Tibial nerve (tissue), 3 donors: ENCODE results near the gene JTB.

Experiments used
- POLR2A ChIP-seq, 2 donors: fragments of 450-650 bp; IDR thresholded peaks; one replicate each; pipeline ENCODE4 v1.6.1; 2017; ENCODE audit warnings: antibody characterized with exemption in 2 of 2, mild to moderate bottlenecking in 2 of 2, moderate library complexity in 2 of 2
- TF ChIP-seq, protein P1 (sequence below), 5 experiments: fragments of 200-600 bp in 3 of 5; fragments of 450-650 bp in 2 of 5; sonication (generic) in 3 of 5; IDR thresholded peaks; one replicate each; pipeline ENCODE4 v1.5.1; 2016 to 2019; ENCODE audit warnings: antibody characterized with exemption in 5 of 5, mild to moderate bottlenecking in 3 of 5, moderate library complexity in 2 of 5

DNA sequence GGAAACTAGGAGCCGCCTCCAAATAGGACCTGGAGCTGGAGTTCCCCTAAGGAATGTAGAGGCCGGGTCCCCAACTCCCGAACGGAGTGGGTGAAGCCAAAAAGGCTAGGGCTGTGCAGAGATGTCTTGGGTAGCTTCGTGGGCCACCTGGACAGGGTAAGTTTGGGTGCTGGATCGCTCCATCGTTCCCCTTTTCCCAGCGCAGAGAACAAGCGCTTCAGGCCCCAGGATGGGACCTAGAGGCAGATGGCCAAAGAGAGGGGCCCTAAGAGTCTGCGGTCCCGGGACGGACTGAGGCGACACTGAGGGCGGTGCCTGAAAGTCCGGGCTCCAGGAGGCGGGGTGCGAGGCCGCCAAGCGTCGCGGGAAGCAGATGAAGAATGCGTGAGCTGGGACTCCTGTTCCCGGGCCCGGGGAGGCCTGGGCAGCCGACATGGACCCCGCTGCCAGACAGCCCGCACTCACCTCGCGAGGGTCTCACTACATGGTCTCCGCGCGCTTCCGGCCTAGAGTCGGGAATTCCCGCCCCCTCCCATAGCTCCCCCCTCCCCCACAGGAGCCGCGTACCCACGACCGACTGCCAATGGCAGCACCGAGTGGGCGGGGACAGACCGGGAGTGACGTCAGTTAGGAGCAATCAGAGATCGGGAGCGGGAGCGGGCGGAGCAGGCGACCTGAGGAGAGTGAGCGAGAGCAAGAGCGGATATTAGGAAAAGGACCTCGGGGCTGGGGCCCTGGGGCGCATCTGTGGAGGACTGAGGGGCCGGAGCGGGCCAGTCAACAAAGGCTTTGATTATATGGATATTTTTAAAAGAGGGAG, 14.2 kb downstream of the JTB start, which contains the start of gene SLC39A1:
- TF ChIP-seq, protein P1, sequence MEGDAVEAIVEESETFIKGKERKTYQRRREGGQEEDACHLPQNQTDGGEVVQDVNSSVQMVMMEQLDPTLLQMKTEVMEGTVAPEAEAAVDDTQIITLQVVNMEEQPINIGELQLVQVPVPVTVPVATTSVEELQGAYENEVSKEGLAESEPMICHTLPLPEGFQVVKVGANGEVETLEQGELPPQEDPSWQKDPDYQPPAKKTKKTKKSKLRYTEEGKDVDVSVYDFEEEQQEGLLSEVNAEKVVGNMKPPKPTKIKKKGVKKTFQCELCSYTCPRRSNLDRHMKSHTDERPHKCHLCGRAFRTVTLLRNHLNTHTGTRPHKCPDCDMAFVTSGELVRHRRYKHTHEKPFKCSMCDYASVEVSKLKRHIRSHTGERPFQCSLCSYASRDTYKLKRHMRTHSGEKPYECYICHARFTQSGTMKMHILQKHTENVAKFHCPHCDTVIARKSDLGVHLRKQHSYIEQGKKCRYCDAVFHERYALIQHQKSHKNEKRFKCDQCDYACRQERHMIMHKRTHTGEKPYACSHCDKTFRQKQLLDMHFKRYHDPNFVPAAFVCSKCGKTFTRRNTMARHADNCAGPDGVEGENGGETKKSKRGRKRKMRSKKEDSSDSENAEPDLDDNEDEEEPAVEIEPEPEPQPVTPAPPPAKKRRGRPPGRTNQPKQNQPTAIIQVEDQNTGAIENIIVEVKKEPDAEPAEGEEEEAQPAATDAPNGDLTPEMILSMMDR (IDR thresholded peaks at IDR 0.05), result peak in 1 of 5 experiments; percentile 13
- TF ChIP-seq POLR2A (IDR thresholded peaks at IDR 0.05), result peak; percentile 65 to 76
